Activated T-cell treated with anti-CD3 and anti-CD28 coated beads, Interleukin-2, amount 50 U/mL, for 72 hours (primary cell): Measurements from ENCODE around the gene INTS1. TPM values are rescaled to one million over a fixed set of nuclear protein-coding genes. Genes with fewer than 3 reads are reported as not detected.
A peak's percentile ranks its signal among the peaks of the same experiment; 100 is the strongest.

Experiments used
- ATAC-seq, 2 donors: fragments of 150-1000 bp; cut with Tn5 transposase; replicated peaks in 1 of 2; 2 replicates each; pipeline ENCODE4 v1.10.0; 2021; ENCODE audit warnings: moderate library complexity in 2 of 2, mild to moderate bottlenecking in 1 of 2
- DNase-seq, 2 donors: peaks; one replicate each; pipeline ENCODE4 v3.0.0; 2021 to 2022; ENCODE audit warnings: mixed read lengths in 1 of 2
- H3K27ac Mint-ChIP-seq: one replicate; pipeline ENCODE4 v1.8.0; 2022; ENCODE audit warnings: mild to moderate bottlenecking, moderate library complexity, mixed read lengths
- H3K27me3 Mint-ChIP-seq: one replicate; pipeline ENCODE4 v1.8.0; 2022; ENCODE audit warnings: low read depth, mixed read lengths
- H3K36me3 Mint-ChIP-seq, 2 donors: one replicate each; pipeline ENCODE4 v1.8.0; 2022; ENCODE audit warnings: mixed read lengths in 2 of 2, mild to moderate bottlenecking in 1 of 2; ENCODE audit not compliant: insufficient read depth in 2 of 2
- H3K4me1 Mint-ChIP-seq: one replicate; pipeline ENCODE4 v1.8.0; 2022; ENCODE audit warnings: low read depth, mixed read lengths
- H3K4me3 Mint-ChIP-seq, 2 donors: one replicate each; pipeline ENCODE4 v1.8.0; 2022; ENCODE audit warnings: mild to moderate bottlenecking in 2 of 2, mixed read lengths in 2 of 2, moderate library complexity in 2 of 2
- H3K9me3 Mint-ChIP-seq, 2 donors: one replicate each; pipeline ENCODE4 v1.8.0; 2022; ENCODE audit warnings: mixed read lengths in 2 of 2
- total RNA-seq, 2 donors: library from RNA; stranded (reverse); gene quantifications; one replicate each; pipeline ENCODE4 v1.2.3, GENCODE V29; 2022

INTS1 gene
- total RNA-seq, 2 donors from 2014 or later, result 57.0 to 63.9 TPM

- peaks cover 4% of the 10 kb centered on the region for H3K4me1 Mint-ChIP-seq
- ATAC-seq (no peak), DNase-seq (no peak)
- H3K36me3 Mint-ChIP-seq, result peaks cover 0 to 1% of the 10 kb centered on the region in 2 donors
- no peak overlapping the region for H3K4me3 Mint-ChIP-seq
- no peaks in the 10 kb centered on the region for H3K27me3 Mint-ChIP-seq
- no peaks in the 10 kb centered on the region for H3K9me3 Mint-ChIP-seq
- H3K27ac Mint-ChIP-seq, result no peak overlapping the region
Measured at GRCh38 chr7:1538544-1539180, 34.5 kb upstream of the INTS1 start.

- no peak for ATAC-seq
- DNase-seq, result no peak
- no peaks in the 10 kb centered on the region for H3K9me3 Mint-ChIP-seq
- no peaks in the 10 kb centered on the region for H3K27me3 Mint-ChIP-seq
- peaks cover 13% of the 10 kb centered on the region for H3K4me1 Mint-ChIP-seq
- H3K27ac Mint-ChIP-seq, result no peak overlapping the region
- peaks cover 0 to 1% of the 10 kb centered on the region in 2 donors for H3K36me3 Mint-ChIP-seq
- H3K4me3 Mint-ChIP-seq, result no peak overlapping the region
Measured at GRCh38 chr7:1537535-1538412, 33.6 kb upstream of the INTS1 start.

GRCh38 chr7:1536743-1537534, 32.8 kb upstream of the INTS1 start:
- H3K36me3 Mint-ChIP-seq, result peaks cover 0 to 1% of the 10 kb centered on the region in 2 donors
- ATAC-seq, result no peak
- H3K4me1 Mint-ChIP-seq, result peaks cover 22% of the 10 kb centered on the region
- no peak overlapping the region for H3K27ac Mint-ChIP-seq
- H3K27me3 Mint-ChIP-seq, result no peaks in the 10 kb centered on the region
- no peak for DNase-seq
- H3K9me3 Mint-ChIP-seq, result no peaks in the 10 kb centered on the region
- H3K4me3 Mint-ChIP-seq, result no peak overlapping the region

DNA sequence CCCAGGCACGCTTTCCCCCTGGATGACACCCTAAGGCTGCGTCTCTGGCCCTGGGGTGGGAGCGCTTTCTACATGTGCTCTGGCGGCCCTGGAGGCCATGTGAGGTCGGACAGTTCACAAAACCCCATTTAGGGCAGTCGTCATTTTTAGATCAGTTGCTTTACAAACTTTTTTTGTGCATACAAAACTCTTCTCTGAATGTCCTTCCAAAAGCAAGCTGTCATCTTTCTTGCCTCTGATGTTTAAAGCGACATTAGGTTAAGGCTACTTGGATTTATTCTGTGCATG, 32.2 kb upstream of the INTS1 start:
- H3K27me3 Mint-ChIP-seq, result no peaks in the 10 kb centered on the region
- peaks cover 0 to 1% of the 10 kb centered on the region in 2 donors for H3K36me3 Mint-ChIP-seq
- H3K27ac Mint-ChIP-seq, result no peak overlapping the region
- ATAC-seq (no peak), DNase-seq (no peak)
- H3K4me3 Mint-ChIP-seq, result no peak overlapping the region
- H3K9me3 Mint-ChIP-seq, result no peaks in the 10 kb centered on the region
- H3K4me1 Mint-ChIP-seq, result peaks cover 25% of the 10 kb centered on the region

DNA sequence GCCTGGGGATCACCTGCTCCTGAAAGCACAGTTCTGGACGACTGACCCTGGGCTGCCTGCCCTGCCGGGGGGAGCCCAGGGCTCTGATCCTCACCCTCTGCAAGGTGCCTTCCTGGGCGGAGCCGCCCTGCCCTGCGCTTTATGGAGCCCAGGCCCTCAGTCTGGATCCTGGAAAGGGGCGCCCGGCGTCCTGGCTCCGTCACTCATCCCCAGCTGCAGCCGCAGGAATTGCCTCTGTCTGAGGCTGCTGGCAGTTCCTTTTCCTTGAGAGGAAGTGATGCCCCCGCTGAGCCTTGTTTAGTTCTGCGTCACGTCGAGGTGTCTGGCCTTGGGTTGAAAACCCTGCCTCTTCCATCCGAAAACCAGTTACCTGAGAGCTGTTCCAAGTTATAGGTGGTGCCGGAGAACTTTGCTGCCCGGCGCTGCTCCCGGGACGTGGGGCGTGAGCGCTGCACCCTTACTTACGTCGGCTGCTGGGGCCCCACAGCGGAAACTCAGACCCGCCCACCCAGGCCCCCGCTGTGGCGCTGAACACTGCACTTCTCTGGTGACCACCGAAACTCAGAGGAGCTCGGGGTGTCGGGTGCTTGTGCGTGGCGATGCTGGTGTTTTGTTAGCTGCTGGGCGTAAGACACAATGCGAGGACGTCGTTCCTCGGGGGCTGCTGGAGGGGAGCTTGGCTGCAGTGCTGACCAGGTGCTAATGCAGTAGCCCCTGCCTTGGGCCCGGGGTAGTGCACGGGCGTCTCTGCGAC, 31.7 kb upstream of the INTS1 start:
- peaks cover 25% of the 10 kb centered on the region for H3K4me1 Mint-ChIP-seq
- H3K27ac Mint-ChIP-seq, result no peak overlapping the region
- no peak for DNase-seq
- no peaks in the 10 kb centered on the region for H3K9me3 Mint-ChIP-seq
- no peaks in the 10 kb centered on the region for H3K27me3 Mint-ChIP-seq
- no peak for ATAC-seq
- H3K4me3 Mint-ChIP-seq, result no peak overlapping the region
- H3K36me3 Mint-ChIP-seq, result no peaks in the 10 kb centered on the region

- Mint-ChIP-seq H3K4me3 (no peak overlapping the region), H3K9me3 (no peaks in the 10 kb centered on the region), H3K36me3 (no peaks in the 10 kb centered on the region), H3K27ac (no peak overlapping the region), H3K27me3 (no peaks in the 10 kb centered on the region), H3K4me1 (peaks cover 25% of the 10 kb centered on the region)
- ATAC-seq (no peak), DNase-seq (no peak)
Measured at GRCh38 chr7:1535100-1535458, 30.9 kb upstream of the INTS1 start.

- Mint-ChIP-seq H3K27me3 (no peaks in the 10 kb centered on the region), H3K36me3 (no peaks in the 10 kb centered on the region), H3K9me3 (no peaks in the 10 kb centered on the region), H3K4me3 (peak overlapping the region; percentile 47 to 89), H3K4me1 (peaks cover 25% of the 10 kb centered on the region), H3K27ac (no peak overlapping the region)
- no peak for ATAC-seq
- DNase-seq, result no peak
Measured at GRCh38 chr7:1534330-1535099, 30.3 kb upstream of the INTS1 start.

DNA sequence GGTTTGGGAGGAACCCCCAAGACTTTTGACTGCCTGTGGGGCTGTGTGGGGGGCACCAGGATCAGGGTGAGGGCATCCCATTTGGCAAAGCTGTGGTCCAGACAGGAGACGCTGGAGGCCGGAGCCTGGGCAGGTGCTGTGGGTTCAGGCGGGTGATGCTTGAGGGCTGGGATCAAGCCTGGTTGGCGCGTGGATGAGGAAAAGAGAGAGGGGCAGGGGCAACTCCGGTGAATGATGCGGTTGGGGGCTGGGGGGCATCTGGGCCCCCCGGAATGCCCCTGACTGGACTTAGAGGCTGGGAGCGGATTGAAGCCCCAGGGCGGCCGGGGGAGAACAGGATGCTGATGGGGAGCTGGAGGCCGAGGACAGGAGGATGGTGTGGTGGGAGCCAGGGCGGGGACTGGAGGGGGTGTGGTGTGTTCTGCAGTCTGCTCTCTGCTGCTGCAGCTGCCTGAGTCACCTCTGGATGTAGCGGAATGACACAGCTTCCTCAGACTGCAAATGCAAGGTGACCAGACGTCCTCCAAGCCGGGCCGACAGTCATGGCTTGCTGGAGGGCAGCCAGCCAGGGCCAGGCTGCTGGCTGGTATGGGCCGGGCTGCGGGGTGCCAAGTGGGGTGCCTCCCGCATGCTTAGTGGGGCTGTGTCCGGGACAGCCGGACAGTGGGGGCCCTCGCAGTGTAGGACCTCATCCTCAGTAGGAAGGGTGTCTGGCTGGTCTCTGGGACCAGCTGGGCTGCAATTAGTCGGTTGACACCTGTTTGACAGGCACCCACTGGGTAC, 29.5 kb upstream of the INTS1 start:
- peak; percentile 66 for DNase-seq
- no peaks in the 10 kb centered on the region for H3K36me3 Mint-ChIP-seq
- H3K4me1 Mint-ChIP-seq, result peaks cover 25% of the 10 kb centered on the region

DNA sequence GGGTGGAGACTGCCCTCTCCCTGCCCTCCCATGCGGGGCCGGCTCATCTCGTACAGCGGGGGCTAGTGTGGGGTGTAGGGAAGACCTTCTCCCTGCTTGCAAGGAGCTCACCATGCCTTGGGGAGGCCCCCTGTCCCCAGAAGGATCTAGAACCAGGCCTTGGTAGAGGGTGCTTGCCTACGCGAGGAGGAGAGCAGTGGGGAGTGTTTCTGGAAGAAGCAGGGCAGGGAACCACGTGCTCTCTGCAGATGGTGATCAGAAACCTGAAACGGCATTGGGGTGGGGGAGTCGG, 29.0 kb upstream of the INTS1 start:
- DNase-seq (no peak), ATAC-seq (no peak)
- no peaks in the 10 kb centered on the region for H3K9me3 Mint-ChIP-seq
- peak overlapping the region; percentile 89 to 92 for H3K4me3 Mint-ChIP-seq
- peaks cover 25% of the 10 kb centered on the region for H3K4me1 Mint-ChIP-seq
- H3K27me3 Mint-ChIP-seq, result no peaks in the 10 kb centered on the region
- H3K36me3 Mint-ChIP-seq, result no peaks in the 10 kb centered on the region
- H3K27ac Mint-ChIP-seq, result peak overlapping the region; percentile 91

More for the DNA sequence above, 29.5 kb upstream of the INTS1 start:
- Mint-ChIP-seq H3K4me3 (peak overlapping the region; percentile 89 to 92), H3K27me3 (no peaks in the 10 kb centered on the region), H3K9me3 (no peaks in the 10 kb centered on the region), H3K27ac (peak overlapping the region; percentile 91)
- ATAC-seq, result peak; percentile 59 to 77

DNA sequence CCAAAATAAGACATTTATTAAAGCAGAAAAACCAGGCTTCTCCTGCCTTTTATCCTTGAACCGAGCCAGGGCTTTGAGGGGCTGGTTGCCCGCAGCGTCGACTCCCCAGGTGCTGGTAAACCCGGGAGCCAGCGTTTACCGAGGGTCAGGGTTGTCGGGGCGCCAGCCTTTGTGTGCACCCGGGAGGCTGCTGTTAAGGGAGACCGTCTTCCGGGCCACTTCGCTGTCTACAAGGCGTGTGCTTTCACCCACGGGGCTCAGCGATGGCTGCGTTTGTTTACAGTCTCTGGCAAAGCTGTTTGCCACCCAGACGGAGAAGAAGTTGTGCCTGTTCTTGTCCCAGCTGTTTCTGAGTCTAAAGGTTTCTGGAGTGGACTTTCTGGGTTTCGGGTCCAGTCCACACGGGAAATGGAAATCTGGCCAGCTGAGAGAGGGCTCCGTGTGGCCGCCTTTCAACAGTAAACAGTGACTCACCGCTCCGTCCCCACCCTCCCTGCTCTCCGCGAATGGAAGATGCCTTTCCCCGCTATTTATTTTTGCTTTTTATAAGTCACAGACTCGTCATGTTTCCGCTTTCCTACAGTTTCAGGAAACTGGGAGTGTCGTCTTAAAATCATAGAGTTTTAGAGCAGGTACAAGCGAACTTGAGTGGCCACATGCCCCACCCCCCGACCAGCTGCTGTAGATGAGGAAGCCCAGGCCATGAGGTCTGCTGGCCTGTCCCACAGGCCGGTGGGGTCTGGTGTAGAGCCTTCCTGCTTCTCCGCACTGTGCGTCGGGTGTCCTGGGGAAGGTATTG, 28.5 kb upstream of the INTS1 start:
- peak; percentile 54 to 56 for DNase-seq
- no peaks in the 10 kb centered on the region for H3K36me3 Mint-ChIP-seq
- peak; percentile 50 to 51 for ATAC-seq
- peak overlapping the region; percentile 91 for H3K27ac Mint-ChIP-seq
- H3K4me3 Mint-ChIP-seq, result peak overlapping the region; percentile 89 to 92
- H3K4me1 Mint-ChIP-seq, result peaks cover 25% of the 10 kb centered on the region
- no peaks in the 10 kb centered on the region for H3K27me3 Mint-ChIP-seq
- no peaks in the 10 kb centered on the region for H3K9me3 Mint-ChIP-seq

- Mint-ChIP-seq H3K9me3 (no peaks in the 10 kb centered on the region), H3K27ac (peak overlapping the region; percentile 91), H3K4me3 (peak overlapping the region; percentile 89 to 92), H3K4me1 (peaks cover 25% of the 10 kb centered on the region), H3K36me3 (no peaks in the 10 kb centered on the region), H3K27me3 (peaks cover under 1% of the 10 kb centered on the region)
- ATAC-seq (no peak), DNase-seq (no peak)
Measured at GRCh38 chr7:1531979-1532455, 27.8 kb upstream of the INTS1 start.
